ENCODE results near the gene HERC3.

GRCh38 chr4:88582493-88582892, 9.8 kb upstream of the HERC3 start:
- TF ChIP-seq EZH2 (optimal IDR thresholded peaks at IDR 0.05; ENCODE audit: low read depth, low read length): no peak
- TF ChIP-seq, protein P1, sequence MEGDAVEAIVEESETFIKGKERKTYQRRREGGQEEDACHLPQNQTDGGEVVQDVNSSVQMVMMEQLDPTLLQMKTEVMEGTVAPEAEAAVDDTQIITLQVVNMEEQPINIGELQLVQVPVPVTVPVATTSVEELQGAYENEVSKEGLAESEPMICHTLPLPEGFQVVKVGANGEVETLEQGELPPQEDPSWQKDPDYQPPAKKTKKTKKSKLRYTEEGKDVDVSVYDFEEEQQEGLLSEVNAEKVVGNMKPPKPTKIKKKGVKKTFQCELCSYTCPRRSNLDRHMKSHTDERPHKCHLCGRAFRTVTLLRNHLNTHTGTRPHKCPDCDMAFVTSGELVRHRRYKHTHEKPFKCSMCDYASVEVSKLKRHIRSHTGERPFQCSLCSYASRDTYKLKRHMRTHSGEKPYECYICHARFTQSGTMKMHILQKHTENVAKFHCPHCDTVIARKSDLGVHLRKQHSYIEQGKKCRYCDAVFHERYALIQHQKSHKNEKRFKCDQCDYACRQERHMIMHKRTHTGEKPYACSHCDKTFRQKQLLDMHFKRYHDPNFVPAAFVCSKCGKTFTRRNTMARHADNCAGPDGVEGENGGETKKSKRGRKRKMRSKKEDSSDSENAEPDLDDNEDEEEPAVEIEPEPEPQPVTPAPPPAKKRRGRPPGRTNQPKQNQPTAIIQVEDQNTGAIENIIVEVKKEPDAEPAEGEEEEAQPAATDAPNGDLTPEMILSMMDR (IDR thresholded peaks at IDR 0.05; ENCODE audit: low read length): no peak
